Measurements from ENCODE around the gene NCOA6. TPM values are rescaled to one million over a fixed set of nuclear protein-coding genes. Genes with fewer than 3 reads are reported as not detected.
"Not testable (repeated sequence)": the region's sequence is repeated elsewhere in the genome, so short reads cannot be mapped to it uniquely, and the experiment has no call there.

NCOA6 gene
- total RNA-seq, 1 donor from 2014 or later: 15.5 TPM

DNA sequence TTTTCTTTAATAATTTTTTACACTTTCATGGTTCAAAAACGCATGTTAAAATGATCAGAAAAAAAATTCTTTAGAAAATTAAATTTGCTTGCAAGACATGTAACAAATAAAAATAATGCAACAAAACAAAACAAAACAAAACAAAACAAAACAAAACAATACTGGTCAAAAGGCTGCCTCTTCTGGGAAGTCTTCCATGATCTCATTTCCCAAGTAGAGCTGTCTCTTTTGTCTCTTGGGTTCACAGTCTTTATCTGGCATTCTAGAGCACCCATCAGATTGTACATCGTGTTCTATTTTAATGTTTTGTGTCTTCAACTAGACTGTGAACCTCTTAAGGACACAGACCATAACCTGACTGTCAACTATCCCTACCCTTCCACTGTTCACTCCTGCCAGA is 96.0 kb downstream of the NCOA6 start:
- DNase-seq (ENCODE audit: low read depth): no peak

DNA sequence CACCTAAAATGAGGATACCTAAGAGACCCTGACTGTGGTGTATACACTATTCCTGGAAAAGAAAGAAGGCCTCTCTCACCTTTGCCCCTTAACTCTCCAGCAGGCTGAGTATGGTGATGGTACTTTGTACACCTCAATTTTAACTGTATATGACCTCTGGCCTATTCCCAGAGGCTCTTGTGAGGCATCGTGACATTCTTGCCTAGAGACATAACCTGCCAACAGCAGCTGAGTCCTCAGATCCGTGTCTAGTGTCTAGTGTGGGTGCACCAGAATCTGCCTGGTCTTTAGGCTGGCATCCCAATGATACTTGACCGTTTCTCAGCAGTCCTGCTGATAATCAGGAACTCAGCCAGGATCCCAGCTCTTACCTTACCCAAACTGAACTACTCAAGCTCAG is 101.3 kb downstream of the NCOA6 start:
- DNase-seq (ENCODE audit: low read depth): no peak

More for the DNA sequence above, 96.0 kb downstream of the NCOA6 start:
- no peak overlapping the region for H3K4me3 ChIP-seq (ENCODE audit: low read depth, low read length)
- TF ChIP-seq, protein P1, sequence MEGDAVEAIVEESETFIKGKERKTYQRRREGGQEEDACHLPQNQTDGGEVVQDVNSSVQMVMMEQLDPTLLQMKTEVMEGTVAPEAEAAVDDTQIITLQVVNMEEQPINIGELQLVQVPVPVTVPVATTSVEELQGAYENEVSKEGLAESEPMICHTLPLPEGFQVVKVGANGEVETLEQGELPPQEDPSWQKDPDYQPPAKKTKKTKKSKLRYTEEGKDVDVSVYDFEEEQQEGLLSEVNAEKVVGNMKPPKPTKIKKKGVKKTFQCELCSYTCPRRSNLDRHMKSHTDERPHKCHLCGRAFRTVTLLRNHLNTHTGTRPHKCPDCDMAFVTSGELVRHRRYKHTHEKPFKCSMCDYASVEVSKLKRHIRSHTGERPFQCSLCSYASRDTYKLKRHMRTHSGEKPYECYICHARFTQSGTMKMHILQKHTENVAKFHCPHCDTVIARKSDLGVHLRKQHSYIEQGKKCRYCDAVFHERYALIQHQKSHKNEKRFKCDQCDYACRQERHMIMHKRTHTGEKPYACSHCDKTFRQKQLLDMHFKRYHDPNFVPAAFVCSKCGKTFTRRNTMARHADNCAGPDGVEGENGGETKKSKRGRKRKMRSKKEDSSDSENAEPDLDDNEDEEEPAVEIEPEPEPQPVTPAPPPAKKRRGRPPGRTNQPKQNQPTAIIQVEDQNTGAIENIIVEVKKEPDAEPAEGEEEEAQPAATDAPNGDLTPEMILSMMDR (conservative IDR thresholded peaks at IDR 0.05; ENCODE audit: low read depth, low read length): no peak

DNA sequence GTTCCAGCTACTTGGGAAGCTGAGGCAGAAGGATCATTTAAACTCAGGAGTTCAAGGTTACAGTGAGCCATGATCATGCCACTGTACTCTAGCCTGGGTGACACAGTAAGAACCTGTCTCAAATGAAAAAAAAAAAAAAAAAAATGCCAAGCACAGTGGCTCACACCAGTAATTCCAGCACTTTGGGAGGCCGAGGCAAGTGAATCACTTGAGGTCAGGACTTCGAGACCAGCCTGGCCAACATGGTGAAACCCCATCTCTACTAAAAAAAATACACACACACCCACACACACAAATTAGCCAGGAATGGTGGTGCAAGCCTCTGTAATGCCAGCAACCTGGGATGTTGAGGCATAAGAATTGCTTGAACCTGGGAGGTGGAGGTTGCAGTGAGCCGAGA is 102.9 kb downstream of the NCOA6 start:
- H3K4me3 ChIP-seq (ENCODE audit: low read depth, low read length); DNase-seq (ENCODE audit: low read depth): not testable (repeated sequence)

More for the DNA sequence above, 101.3 kb downstream of the NCOA6 start:
- no peak overlapping the region for H3K4me3 ChIP-seq (ENCODE audit: low read depth, low read length)
- TF ChIP-seq, protein P1 (conservative IDR thresholded peaks at IDR 0.05; ENCODE audit: low read depth, low read length): no peak

- TF ChIP-seq, protein P1 (conservative IDR thresholded peaks at IDR 0.05; ENCODE audit: low read depth, low read length): no peak
- DNase-seq (ENCODE audit: low read depth): no peak
- no peak overlapping the region for H3K4me3 ChIP-seq (ENCODE audit: low read depth, low read length)
Observed at GRCh38 chr20:34720266-34720665, 105.2 kb downstream of the NCOA6 start.

GRCh38 chr20:34719242-34720017 is 106.0 kb downstream of the NCOA6 start:
- H3K4me3 ChIP-seq (ENCODE audit: low read depth, low read length); DNase-seq (ENCODE audit: low read depth): not testable (repeated sequence)

DNA sequence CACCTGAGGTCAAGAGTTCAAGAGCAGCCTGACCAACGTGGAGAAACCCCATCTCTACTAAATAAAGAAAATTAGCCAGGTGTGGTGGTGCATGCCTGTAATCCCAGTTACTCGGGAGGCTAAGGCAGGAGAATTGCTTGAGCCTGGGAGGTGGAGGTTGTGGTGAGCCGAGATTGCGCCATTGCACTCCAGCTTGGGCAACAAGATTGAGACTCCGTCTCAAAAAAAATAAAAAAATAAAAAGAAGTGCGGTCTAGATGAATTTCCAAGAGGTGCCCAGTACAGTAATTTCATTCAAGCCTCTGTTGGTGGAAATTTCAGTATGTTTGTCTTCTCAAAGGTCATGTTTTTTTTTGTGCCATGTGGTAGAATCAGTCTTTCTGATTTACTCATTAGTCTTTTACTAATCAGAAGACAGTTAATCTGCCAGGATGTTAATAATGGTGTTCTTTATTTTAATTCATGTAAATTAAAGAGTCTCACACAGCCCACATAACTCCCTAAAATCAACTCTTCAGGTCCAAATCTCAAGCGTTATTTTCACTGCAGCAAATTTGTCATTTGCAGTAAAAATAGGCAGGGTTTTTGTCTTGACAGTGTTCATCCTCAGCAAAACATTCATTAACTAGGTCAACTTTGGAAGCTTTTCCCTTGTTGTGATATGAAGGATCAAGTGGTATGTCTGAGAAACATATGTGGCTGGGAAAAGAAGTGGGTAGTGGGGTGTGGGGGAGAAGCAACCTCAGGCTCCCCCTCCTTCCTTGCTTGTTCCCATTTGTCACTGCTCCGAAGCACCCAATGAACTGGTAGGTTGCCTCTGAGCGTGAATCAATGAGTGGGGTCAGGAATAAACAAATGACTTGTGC is 108.0 kb downstream of the NCOA6 start:
- H3K4me3 ChIP-seq (ENCODE audit: low read depth, low read length): no peak overlapping the region
- no peak for DNase-seq (ENCODE audit: low read depth)
- TF ChIP-seq, protein P1 (conservative IDR thresholded peaks at IDR 0.05; ENCODE audit: low read depth, low read length): no peak

- TF ChIP-seq, protein P1 (conservative IDR thresholded peaks at IDR 0.05; ENCODE audit: low read depth, low read length): no peak
- no peak for DNase-seq (ENCODE audit: low read depth)
- no peak overlapping the region for H3K4me3 ChIP-seq (ENCODE audit: low read depth, low read length)
Observed at GRCh38 chr20:34716921-34717229, 108.6 kb downstream of the NCOA6 start.

DNA sequence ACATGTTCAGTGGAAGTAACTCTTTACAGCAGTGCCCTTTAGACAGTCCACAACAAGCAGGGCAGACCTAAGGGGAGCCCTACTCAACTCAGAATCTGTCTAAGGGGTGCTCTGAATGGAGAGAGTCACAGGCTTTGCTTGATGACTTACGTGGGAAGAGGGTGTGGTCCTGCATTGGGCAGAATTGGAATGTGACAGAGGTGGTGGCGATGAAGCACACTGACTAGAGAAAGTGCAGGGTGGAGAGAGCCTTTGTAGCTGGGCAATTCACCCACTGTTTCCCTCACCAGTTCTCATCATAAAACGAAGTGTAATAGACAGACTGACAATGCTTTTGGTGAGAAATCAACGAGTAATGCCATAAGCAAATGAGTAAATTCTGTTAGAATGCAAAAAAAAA is 110.1 kb downstream of the NCOA6 start:
- TF ChIP-seq, protein P1 (conservative IDR thresholded peaks at IDR 0.05; ENCODE audit: low read depth, low read length): no peak
- no peak for DNase-seq (ENCODE audit: low read depth)
- no peak overlapping the region for H3K4me3 ChIP-seq (ENCODE audit: low read depth, low read length)

DNA sequence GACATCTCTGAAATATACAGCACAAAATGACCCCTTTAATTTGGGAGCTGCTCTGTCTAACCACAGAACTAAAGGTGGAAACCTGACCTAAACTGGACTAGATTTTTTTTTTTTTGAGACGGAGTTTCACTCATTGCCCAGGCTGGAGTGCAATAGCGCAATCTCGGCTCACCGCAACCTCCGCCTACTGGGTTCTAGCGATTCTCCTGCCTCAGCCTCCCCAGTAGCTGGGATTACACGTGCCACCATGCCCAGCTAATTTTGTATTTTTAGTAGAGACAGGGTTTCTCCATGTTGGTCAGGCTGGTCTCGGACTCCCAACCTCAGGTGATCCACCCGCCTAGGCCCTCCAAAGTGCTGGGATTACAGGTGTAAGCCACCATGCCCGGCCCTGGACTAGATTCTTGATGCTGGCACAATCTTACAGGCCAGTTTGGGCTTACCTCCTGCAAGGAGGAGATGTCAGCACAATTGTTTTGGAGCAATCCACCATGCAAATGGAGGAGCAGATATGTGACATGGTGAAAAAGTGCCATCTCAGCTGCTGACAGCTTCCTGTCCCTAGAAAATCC is 111.4 kb downstream of the NCOA6 start:
- not testable (repeated sequence) for H3K4me3 ChIP-seq (ENCODE audit: low read depth, low read length); DNase-seq (ENCODE audit: low read depth)
